Jurkat, Clone E6-1 (cell line): ENCODE data around the gene FGD3.
A peak's percentile ranks its signal among the peaks of the same experiment; 100 is the strongest.
"Not testable (repeated sequence)": the region's sequence is repeated elsewhere in the genome, so short reads cannot be mapped to it uniquely, and the experiment has no call there.

Experiments used
- DNase-seq: peaks from one replicate; pipeline ENCODE4 v3.0.0-alpha.2; 2011; ENCODE audit warnings: low read depth, low spot score
- H3K4me3 ChIP-seq: 2 replicates; pipeline ENCODE4 v1.5.1; 2011; ENCODE audit warnings: mild to moderate bottlenecking, low read length, control low read depth, moderate library complexity

FGD3 gene

GRCh38 chr9:92971776-92972175 is 24.5 kb downstream of the FGD3 start:
- DNase-seq: no peak
- no peak overlapping the region for H3K4me3 ChIP-seq

GRCh38 chr9:92973700-92974099 is 26.4 kb downstream of the FGD3 start:
- DNase-seq: no peak
- H3K4me3 ChIP-seq: no peak overlapping the region

DNA sequence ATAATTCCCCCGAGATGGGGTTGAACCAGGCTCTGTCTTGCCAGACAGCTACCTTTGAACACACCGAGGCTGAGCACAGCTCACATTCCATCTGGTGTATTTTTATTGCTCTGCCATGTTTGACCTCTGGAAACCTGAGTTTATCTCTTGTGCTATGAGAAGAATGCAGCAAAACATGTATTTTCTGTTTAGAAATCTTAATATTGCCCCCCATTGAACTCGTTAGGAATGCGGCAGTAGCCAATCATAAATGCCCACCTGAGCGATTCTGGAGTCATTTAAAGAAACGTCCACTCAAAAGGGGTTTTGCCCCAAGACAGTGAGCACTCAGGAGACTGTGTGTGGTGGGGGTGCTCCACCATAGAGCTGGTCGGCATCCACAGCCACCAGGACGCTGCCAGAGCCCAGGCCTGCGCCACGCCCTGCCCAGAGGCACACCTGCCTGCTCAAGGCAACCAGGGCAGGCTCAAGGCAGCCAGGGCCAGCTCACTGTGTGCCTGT is 26.9 kb downstream of the FGD3 start:
- H3K4me3 ChIP-seq: no peak overlapping the region
- DNase-seq: no peak

GRCh38 chr9:92974761-92975755 is 27.7 kb downstream of the FGD3 start:
- no peak for DNase-seq
- no peak overlapping the region for H3K4me3 ChIP-seq

- no peak overlapping the region for H3K4me3 ChIP-seq
- DNase-seq: no peak
These were observed 29.1 kb downstream of the FGD3 start for GRCh38 chr9:92976431-92976830.

DNA sequence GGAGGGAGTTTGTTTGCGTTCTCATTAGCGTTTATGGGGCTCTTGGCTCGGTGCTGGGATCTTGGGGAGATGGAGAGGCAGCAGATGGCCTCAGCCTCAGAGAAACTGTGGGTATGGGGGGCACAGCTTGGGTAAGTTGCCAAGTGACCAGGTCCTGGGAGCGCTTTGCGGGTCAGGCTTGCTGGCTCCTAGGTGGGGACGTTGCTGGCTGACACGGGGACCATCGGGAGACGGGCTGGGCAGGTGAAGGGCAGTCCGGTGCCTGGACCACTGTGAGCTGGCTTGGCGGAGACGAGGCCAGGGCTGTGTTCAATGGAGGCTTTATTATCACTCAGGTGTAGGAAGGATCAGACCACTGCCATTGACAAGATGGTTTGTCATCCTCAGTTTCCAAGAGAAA is 30.0 kb downstream of the FGD3 start:
- no peak overlapping the region for H3K4me3 ChIP-seq
- DNase-seq: no peak

DNA sequence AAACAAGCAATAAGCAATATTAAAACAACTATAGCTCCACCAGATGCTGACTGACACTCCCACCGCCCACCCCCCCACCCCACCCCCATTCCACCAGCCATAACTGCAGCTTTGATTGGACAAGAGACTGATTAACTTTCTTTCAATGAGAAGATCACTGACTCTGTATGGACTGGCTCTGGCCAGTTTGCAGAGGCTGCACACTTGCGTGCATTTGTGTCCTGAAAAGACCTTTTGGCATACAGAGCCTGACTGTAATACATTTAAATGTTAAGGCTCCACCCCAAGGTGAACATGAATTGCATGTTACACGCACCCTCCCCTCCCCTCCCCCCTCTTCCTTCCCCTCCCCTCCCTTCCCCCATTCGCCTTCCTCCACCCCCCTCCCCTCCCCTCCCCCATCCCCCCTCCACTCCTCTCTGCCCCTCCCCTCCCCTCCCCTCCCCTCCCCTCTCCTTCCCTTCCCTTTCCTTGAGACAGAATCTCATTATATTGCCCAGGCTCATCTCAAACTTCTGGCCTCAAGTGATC is 31.1 kb downstream of the FGD3 start:
- H3K4me3 ChIP-seq: no peak overlapping the region
- DNase-seq: no peak

GRCh38 chr9:92979283-92980056 is 32.1 kb downstream of the FGD3 start:
- no peak overlapping the region for H3K4me3 ChIP-seq
- no peak for DNase-seq

DNA sequence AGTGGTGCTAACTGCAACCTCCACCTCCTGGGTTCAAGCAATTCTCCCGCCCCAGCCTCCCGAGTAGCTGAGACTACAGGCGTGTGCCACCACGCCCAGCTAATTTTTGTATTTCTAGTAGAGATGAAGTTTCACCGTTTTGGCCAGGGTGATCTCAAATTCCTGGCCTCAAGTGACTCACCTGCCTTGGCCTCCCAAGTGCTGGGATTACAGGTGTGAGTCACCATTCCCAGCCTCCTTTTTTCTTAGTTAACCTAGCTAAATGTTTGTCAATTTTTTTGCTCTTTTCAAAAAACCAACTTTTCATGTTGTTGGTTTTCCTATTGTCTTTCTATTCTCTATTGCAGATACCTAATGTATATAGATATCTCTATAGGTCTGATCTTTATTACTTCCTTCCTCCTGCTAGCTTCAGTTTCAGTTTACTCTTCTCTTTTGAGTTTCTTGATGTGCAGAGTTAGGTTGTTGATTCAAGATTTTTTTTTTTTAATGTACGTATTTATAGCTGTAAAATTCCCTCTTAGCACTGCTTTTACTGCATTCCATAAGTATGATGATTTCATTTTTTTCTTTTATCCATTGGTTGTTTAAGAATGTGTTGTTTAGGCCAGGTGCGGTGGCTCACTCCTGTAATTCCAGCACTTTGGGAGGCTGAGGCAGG is 32.9 kb downstream of the FGD3 start:
- DNase-seq: no peak
- H3K4me3 ChIP-seq: no peak overlapping the region

DNA sequence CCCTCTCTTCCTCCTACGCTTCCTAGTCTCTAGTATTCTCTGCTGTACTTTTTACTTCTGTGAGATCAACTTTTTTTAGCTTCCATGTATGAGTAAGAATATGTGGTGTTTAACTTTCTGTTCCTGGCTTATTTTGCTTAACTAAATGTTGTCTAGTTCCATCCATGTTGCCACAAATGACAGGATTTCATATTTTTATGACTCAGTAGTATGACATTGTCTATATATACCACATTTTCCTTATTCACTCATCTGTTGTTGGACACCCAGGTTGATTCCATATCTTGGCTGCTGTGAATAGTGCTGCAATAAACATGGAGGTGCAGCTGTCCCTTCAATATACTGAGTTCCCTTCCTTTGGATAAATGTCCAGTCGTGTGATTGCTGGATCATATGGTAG is 34.8 kb downstream of the FGD3 start:
- H3K4me3 ChIP-seq: no peak overlapping the region
- no peak for DNase-seq

DNA sequence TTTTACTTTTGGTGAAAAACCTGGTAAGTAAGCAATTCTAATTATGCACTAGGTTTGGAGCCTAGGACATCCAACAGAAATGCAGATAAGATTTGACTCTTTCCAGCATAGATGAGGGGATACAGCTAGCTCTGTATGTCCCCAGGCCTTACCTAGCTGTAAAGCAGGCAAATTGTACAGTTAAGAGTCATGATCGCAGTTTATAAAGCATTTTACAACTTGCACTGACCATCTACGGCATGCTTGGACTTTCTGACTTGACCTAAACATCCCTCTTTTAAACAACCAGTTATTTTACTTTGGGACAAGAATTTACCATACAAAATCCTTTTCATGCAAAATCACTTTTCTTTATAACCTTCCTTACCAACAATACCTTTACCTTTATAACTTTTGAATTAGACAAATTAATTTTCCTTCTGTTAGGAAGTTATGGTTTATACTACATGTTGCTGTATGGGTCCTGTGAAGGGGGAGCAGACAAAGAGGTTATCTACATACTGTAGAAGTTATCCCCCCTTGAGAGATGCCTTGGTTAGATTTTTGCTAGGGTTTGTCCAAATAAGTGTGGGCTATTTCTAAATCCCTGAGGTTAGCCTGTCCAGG is 36.8 kb downstream of the FGD3 start:
- H3K4me3 ChIP-seq: no peak overlapping the region
- DNase-seq: no peak

DNA sequence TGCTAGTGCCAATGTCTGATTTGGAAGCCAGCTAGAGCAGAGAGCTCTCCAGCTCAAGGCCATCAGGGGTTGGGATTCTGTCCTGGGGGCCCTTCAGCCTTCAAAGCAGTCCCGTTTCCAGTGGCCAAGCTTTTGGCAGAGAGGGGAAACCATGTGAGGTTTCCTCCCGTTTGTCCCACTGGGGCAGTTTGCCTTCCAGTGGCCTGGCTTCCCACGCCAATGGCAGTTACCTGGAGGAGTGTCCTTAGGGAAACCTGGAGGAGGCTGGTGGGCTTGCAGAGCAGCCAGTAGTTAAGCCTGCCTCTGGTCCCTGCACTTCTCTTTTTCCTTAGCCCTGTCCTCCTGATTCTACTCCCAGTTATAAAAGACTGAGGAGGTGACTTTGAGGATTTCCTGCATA is 37.7 kb downstream of the FGD3 start:
- DNase-seq: no peak
- H3K4me3 ChIP-seq: no peak overlapping the region

- no peak overlapping the region for H3K4me3 ChIP-seq
- DNase-seq: peak; percentile 55
These were observed 39.1 kb downstream of the FGD3 start for GRCh38 chr9:92986176-92987119.

GRCh38 chr9:92988215-92988768 is 41.0 kb downstream of the FGD3 start:
- H3K4me3 ChIP-seq: no peak overlapping the region
- DNase-seq: no peak

GRCh38 chr9:92989561-92989960 is 42.2 kb downstream of the FGD3 start:
- peak; percentile 65 for DNase-seq

DNA sequence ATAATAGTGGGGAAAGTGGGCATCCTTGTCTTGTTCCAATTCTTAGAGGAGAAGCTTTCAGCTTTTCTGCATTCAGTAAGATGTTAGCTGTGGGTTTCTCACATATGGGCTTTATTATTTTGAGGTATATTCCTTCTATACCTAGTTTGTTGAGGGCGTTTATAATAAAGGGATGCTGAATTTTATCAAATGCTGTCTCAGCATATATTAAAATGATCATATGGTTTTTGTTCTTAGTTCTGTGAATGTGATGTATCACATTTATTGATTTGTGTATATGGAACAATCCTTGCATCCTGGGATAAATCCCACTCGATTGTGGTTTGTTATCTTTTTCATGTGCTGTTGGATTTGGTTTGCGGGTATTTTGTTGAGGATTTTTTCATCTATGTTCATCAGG is 43.1 kb downstream of the FGD3 start:
- no peak for DNase-seq
- no peak overlapping the region for H3K4me3 ChIP-seq

More at GRCh38 chr9:92989561-92989960, 42.2 kb downstream of the FGD3 start:
- no peak overlapping the region for H3K4me3 ChIP-seq

GRCh38 chr9:92992549-92992948 is 45.2 kb downstream of the FGD3 start:
- peak; percentile 80 for DNase-seq
- no peak overlapping the region for H3K4me3 ChIP-seq

DNA sequence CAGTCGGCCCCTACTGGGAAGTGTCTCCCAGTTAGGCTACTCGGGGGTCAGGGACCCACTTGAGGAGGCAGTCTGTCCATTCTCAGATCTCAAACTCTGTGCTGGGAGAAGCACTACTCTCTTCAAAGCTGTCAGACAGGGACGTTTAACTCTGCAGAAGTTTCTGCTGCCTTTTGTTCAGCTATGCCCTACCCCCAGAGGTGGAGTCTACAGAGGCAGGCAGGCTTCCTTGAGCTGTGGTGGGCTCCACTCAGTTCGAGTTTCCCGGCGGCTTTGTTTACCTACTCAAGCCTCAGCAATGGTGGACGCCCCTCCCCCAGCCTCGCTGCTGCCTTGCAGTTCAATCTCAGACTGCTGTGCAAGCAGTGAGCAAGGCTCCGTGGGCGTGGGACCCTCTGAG is 51.5 kb downstream of the FGD3 start:
- not testable (repeated sequence) for DNase-seq, H3K4me3 ChIP-seq
